ENCODE data around the gene PCDHGC4. TPM values are rescaled to one million over a fixed set of nuclear protein-coding genes. Genes with fewer than 3 reads are reported as not detected.

The PCDHGC4 gene
- total and polyA plus RNA-seq, 2 donors (not counting 3 experiments of a cell fraction or from before 2014, with no cell fraction given) = 0.25 to 2.1 TPM

DNA sequence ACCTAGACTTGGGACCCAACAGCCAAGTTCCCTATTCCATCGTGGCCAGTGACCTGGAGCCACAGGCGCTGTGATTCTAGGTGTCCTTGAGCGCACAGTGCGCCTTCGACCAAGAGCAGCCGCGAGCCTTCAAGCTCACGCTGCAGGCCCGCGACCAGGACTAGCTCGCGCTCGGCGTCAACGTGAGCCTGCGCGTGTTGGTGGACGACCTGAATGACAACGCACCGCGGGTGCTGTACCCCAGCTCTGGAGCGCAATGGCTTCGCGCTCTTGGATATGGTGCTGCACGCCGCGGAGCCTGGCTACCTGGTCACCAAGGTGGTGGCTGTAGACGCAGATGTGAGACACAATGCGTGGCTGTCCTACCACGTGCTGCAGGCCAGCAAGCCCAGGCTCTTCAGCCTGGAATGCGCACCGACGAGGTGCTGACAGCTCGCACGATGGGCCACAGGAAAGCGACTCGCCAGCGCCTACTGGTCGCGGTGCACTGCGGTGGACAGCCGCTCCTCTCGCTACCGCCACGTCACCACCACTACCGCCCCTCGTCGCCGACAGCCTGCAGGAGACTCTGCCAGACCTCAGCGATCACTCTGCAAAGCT is 43.2 kb upstream of the PCDHGC4 start:
- Histone ChIP-seq H3K27me3 (ENCODE audit: control insufficient read depth in 2 of 2, insufficient read depth in 2 of 2, low read length in 2 of 2) (peaks cover 0 to 4% of the 10 kb centered on the region in 2 experiments), H4K20me1 (replicated peaks; ENCODE audit: control insufficient read depth, extremely low read depth, insufficient read depth, low read length) (no peaks in the 10 kb centered on the region), H3K9me3 (replicated peaks; ENCODE audit: control insufficient read depth, insufficient read depth, low read length) (no peaks in the 10 kb centered on the region), H3K9ac (replicated peaks; ENCODE audit: extremely low read depth, insufficient read depth, low read length) (no peak overlapping the region), H3K4me1 (ENCODE audit: control insufficient read depth, extremely low read depth, insufficient read depth, low read length) (no peaks in the 10 kb centered on the region), H2AFZ (ENCODE audit: low read depth, low read length) (no peak overlapping the region), H3K36me3 (ENCODE audit: control insufficient read depth in 2 of 2, extremely low read depth in 1 of 2, insufficient read depth in 2 of 2, low read length in 2 of 2) (no peaks in the 10 kb centered on the region), H3K9me1 (replicated peaks; ENCODE audit: control insufficient read depth, extremely low read depth, insufficient read depth, low read length) (no peaks in the 10 kb centered on the region), H3K27ac (ENCODE audit: insufficient read depth, low read depth, low read length) (no peak overlapping the region), H3K4me3 (replicated peaks in 1 of 3; ENCODE audit: insufficient read depth in 1 of 3, low read depth in 1 of 3, low read length in 3 of 3) (no peak overlapping the region), H3K79me2 (ENCODE audit: control insufficient read depth, insufficient read depth, low read length) (no peaks in the 10 kb centered on the region), H3K4me2 (ENCODE audit: insufficient read depth, low read length) (no peak overlapping the region)
- FAIRE-seq = no peak
- dilution Hi-C loops (cut with MboI; ENCODE audit: extremely low pct_ligation_motif_present, low sequenced_read_pairs) = no loop called here
- intact Hi-C loops (cut with micrococcal nuclease) = no loop called here
- BruUV-seq (replicated peaks) = no TSS peak
- ChIA-PET POLR2A (no interaction called here), CTCF (interaction anchor here (1.2 to 1.6 kb wide), 3 partner anchors 11 to 116 kb away, joined by 3 to 6 read pairs (median 4); partner anchors contain the start of genes PCDHGA12 and PCDHGB6)
- TF ChIP-seq MYC (IDR thresholded peaks at IDR 0.05; ENCODE audit: low read depth, low read length) = no peak
- DNase-seq (ENCODE audit: low read depth, low spot score) = no peak

DNA sequence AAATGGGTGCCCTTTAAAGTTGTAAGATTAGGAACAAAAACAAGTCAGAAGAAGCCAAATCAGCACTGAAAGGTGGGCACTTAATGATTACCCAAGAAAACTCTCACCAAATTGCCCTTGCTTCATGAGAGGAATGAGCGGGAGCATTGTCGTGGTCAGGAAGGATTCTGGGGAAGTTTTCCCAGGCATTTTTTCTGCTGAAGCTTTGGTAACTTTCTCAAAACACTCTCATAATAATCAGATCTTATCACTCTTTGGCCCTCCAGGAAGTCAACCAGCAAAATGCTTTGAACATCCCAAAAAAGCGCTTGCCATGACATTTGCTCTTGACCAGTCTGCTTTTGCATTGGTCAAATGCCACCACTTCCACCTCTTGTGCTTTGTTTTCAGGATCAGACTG is 19.5 kb upstream of the PCDHGC4 start:
- CTCF ChIA-PET = interaction anchor here (0.7 to 1.5 kb wide), 4 partner anchors 10 to 35 kb away, joined by 3 to 5 read pairs (median 3); partner anchors contain the start of gene PCDHGA12
- POLR2A ChIA-PET = no interaction called here
- FAIRE-seq (no peak), DNase-seq (ENCODE audit: low read depth, low spot score) (no peak)
- dilution Hi-C loops (cut with MboI; ENCODE audit: extremely low pct_ligation_motif_present, low sequenced_read_pairs) = no loop called here
- Histone ChIP-seq H4K20me1 (replicated peaks; ENCODE audit: control insufficient read depth, extremely low read depth, insufficient read depth, low read length) (no peaks in the 10 kb centered on the region), H3K9me3 (replicated peaks; ENCODE audit: control insufficient read depth, insufficient read depth, low read length) (no peaks in the 10 kb centered on the region), H3K27ac (ENCODE audit: insufficient read depth, low read depth, low read length) (no peak overlapping the region), H3K27me3 (ENCODE audit: control insufficient read depth in 2 of 2, insufficient read depth in 2 of 2, low read length in 2 of 2) (no peaks in the 10 kb centered on the region), H2AFZ (ENCODE audit: low read depth, low read length) (no peak overlapping the region), H3K4me1 (ENCODE audit: control insufficient read depth, extremely low read depth, insufficient read depth, low read length) (no peaks in the 10 kb centered on the region), H3K79me2 (ENCODE audit: control insufficient read depth, insufficient read depth, low read length) (no peaks in the 10 kb centered on the region), H3K9ac (replicated peaks; ENCODE audit: extremely low read depth, insufficient read depth, low read length) (no peak overlapping the region), H3K9me1 (replicated peaks; ENCODE audit: control insufficient read depth, extremely low read depth, insufficient read depth, low read length) (no peaks in the 10 kb centered on the region), H3K4me3 (replicated peaks in 1 of 3; ENCODE audit: insufficient read depth in 1 of 3, low read depth in 1 of 3, low read length in 3 of 3) (no peak overlapping the region), H3K36me3 (ENCODE audit: control insufficient read depth in 2 of 2, extremely low read depth in 1 of 2, insufficient read depth in 2 of 2, low read length in 2 of 2) (no peaks in the 10 kb centered on the region), H3K4me2 (ENCODE audit: insufficient read depth, low read length) (no peak overlapping the region)
- TF ChIP-seq POLR2A (IDR thresholded peaks at IDR 0.05; ENCODE audit: low read depth, low read length) = no peak
- no peak for TF ChIP-seq POLR2AphosphoS5 (IDR thresholded peaks at IDR 0.05; ENCODE audit: insufficient read depth, low read depth, low read length)
- TF ChIP-seq, protein P1, sequence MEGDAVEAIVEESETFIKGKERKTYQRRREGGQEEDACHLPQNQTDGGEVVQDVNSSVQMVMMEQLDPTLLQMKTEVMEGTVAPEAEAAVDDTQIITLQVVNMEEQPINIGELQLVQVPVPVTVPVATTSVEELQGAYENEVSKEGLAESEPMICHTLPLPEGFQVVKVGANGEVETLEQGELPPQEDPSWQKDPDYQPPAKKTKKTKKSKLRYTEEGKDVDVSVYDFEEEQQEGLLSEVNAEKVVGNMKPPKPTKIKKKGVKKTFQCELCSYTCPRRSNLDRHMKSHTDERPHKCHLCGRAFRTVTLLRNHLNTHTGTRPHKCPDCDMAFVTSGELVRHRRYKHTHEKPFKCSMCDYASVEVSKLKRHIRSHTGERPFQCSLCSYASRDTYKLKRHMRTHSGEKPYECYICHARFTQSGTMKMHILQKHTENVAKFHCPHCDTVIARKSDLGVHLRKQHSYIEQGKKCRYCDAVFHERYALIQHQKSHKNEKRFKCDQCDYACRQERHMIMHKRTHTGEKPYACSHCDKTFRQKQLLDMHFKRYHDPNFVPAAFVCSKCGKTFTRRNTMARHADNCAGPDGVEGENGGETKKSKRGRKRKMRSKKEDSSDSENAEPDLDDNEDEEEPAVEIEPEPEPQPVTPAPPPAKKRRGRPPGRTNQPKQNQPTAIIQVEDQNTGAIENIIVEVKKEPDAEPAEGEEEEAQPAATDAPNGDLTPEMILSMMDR (IDR thresholded peaks at IDR 0.05; ENCODE audit: extremely low read depth in 1 of 2, insufficient read depth in 1 of 2, low read depth in 1 of 2, low read length in 2 of 2) = no peak
- TF ChIP-seq JUN (IDR thresholded peaks at IDR 0.05; ENCODE audit: borderline replicate concordance, insufficient read depth, insufficient read length, low read depth) = no peak
- TF ChIP-seq MYC (IDR thresholded peaks at IDR 0.05; ENCODE audit: low read depth, low read length) = no peak
- TF ChIP-seq EZH2 (IDR thresholded peaks at IDR 0.05; ENCODE audit: borderline replicate concordance, low read depth, low read length, severe bottlenecking) = no peak
- intact Hi-C loops (cut with micrococcal nuclease) = no loop called here
- BruUV-seq (replicated peaks) = no TSS peak
